Muscle of leg (tissue), 11 donors: ENCODE measurements around the gene PMEPA1. TPM values are rescaled to one million over a fixed set of nuclear protein-coding genes. Genes with fewer than 3 reads are reported as not detected.

ENCODE experiments used
- DNase-seq: peaks from one replicate; pipeline ENCODE4 v3.0.0; 2013
- H3K27ac ChIP-seq: one replicate; pipeline ENCODE4 v1.5.1; 2013; ENCODE audit warnings: mild to moderate bottlenecking, low read length, control low read depth
- H3K27me3 ChIP-seq: one replicate; pipeline ENCODE4 v1.6.1; 2013; ENCODE audit warnings: low read length; ENCODE audit not compliant: control insufficient read depth, insufficient read depth
- H3K36me3 ChIP-seq: one replicate; pipeline ENCODE4 v1.6.1; 2013; ENCODE audit warnings: low read length; ENCODE audit not compliant: control insufficient read depth, insufficient read depth
- H3K4me1 ChIP-seq: one replicate; pipeline ENCODE4 v1.6.1; 2013; ENCODE audit warnings: low read length; ENCODE audit not compliant: control insufficient read depth, insufficient read depth
- H3K4me3 ChIP-seq: one replicate; pipeline ENCODE4 v1.5.1; 2013; ENCODE audit warnings: low read length, control low read depth
- H3K9me3 ChIP-seq: replicated peaks from 2 replicates; pipeline ENCODE4 v1.6.1; 2013; ENCODE audit warnings: low read depth, low read length; ENCODE audit not compliant: control insufficient read depth
- WGBS: methylation state at CpG from one replicate; pipeline ENCODE4 v1.1.5; 2013; ENCODE audit warnings: missing lambda C conversion rate; ENCODE audit not compliant: insufficient coverage; 5-methylcytosine and 5-hydroxymethylcytosine counted together
- polyA plus RNA-seq, 8 donors: library from polyadenylated mRNA; unstranded; fragments of 120-200 nt; gene quantifications; one replicate each; pipeline versions ENCODE4 v1.2.1 to v1.2.3, GENCODE V29; 2013; ENCODE audit warnings: inconsistent platforms in 1 of 8, low replicate concordance in 1 of 8; ENCODE audit not compliant: insufficient read length in 8 of 8, insufficient read depth in 1 of 8
- total RNA-seq: library from RNA; stranded (reverse); fragments of 120-200 nt; gene quantifications from one replicate; pipeline ENCODE4 v1.2.4, GENCODE V29; 2013

PMEPA1 gene
- total and polyA plus RNA-seq, 9 donors, result 8.2 to 29.4 (median 23.3) TPM

- WGBS, result 64% methylated on average over 6 of the region's 14 CpGs
- no peak for DNase-seq
- Histone ChIP-seq H3K27me3 (peaks cover 7% of the 10 kb centered on the region), H3K9me3 (no peaks in the 10 kb centered on the region), H3K27ac (no peak overlapping the region), H3K4me1 (peaks cover 13% of the 10 kb centered on the region), H3K36me3 (no peaks in the 10 kb centered on the region), H3K4me3 (no peak overlapping the region)
Measured at GRCh38 chr20:57618091-57618763, 91.6 kb downstream of the PMEPA1 start.

GRCh38 chr20:57617079-57617795 lies 92.6 kb downstream of the PMEPA1 start:
- Histone ChIP-seq H3K4me3 (no peak overlapping the region), H3K36me3 (no peaks in the 10 kb centered on the region), H3K27ac (no peak overlapping the region), H3K27me3 (peaks cover 7% of the 10 kb centered on the region), H3K4me1 (peaks cover 13% of the 10 kb centered on the region), H3K9me3 (no peaks in the 10 kb centered on the region)
- WGBS, result 89% methylated on average over 5 of the region's 6 CpGs
- DNase-seq, result no peak

- no peak for DNase-seq
- 88% methylated on average over 15 of the region's 20 CpGs for WGBS
- Histone ChIP-seq H3K27me3 (peaks cover 7% of the 10 kb centered on the region), H3K9me3 (no peaks in the 10 kb centered on the region), H3K4me3 (no peak overlapping the region), H3K4me1 (peaks cover 13% of the 10 kb centered on the region), H3K36me3 (no peaks in the 10 kb centered on the region), H3K27ac (no peak overlapping the region)
Measured at GRCh38 chr20:57616143-57616951, 93.5 kb downstream of the PMEPA1 start.

- Histone ChIP-seq H3K27ac (no peak overlapping the region), H3K27me3 (peaks cover 7% of the 10 kb centered on the region), H3K9me3 (no peaks in the 10 kb centered on the region), H3K4me1 (peaks cover 11% of the 10 kb centered on the region), H3K4me3 (no peak overlapping the region), H3K36me3 (no peaks in the 10 kb centered on the region)
- no peak for DNase-seq
- WGBS, result 93% methylated on average over 2 of the region's 8 CpGs
Measured at GRCh38 chr20:57615445-57615811, 94.4 kb downstream of the PMEPA1 start.

- no peak overlapping the region for H3K27ac ChIP-seq
- H3K4me1 ChIP-seq, result peaks cover 5% of the 10 kb centered on the region
- H3K4me3 ChIP-seq, result no peak overlapping the region
- no peak for DNase-seq
- H3K36me3 ChIP-seq, result no peaks in the 10 kb centered on the region
- H3K27me3 ChIP-seq, result peaks cover 10% of the 10 kb centered on the region
- WGBS, result 88% methylated on average over 13 of the region's 16 CpGs
- H3K9me3 ChIP-seq, result no peaks in the 10 kb centered on the region
Measured at GRCh38 chr20:57614490-57615444, 95.0 kb downstream of the PMEPA1 start.

- WGBS, result 74% methylated on average over 11 of the region's 12 CpGs
- Histone ChIP-seq H3K27me3 (peaks cover 11% of the 10 kb centered on the region), H3K36me3 (no peaks in the 10 kb centered on the region), H3K9me3 (no peaks in the 10 kb centered on the region), H3K4me1 (no peaks in the 10 kb centered on the region), H3K4me3 (no peak overlapping the region), H3K27ac (no peak overlapping the region)
- DNase-seq, result no peak
Measured at GRCh38 chr20:57613481-57613921, 96.3 kb downstream of the PMEPA1 start.

- 100% methylated on average over 1 of the region's 7 CpGs for WGBS
- H3K27me3 ChIP-seq, result peaks cover 11% of the 10 kb centered on the region
Measured at GRCh38 chr20:57612916-57613315, 96.9 kb downstream of the PMEPA1 start.

GRCh38 chr20:57612436-57612835 lies 97.4 kb downstream of the PMEPA1 start:
- Histone ChIP-seq H3K27ac (no peak overlapping the region), H3K27me3 (peaks cover 10% of the 10 kb centered on the region), H3K4me1 (no peaks in the 10 kb centered on the region), H3K9me3 (no peaks in the 10 kb centered on the region), H3K36me3 (no peaks in the 10 kb centered on the region), H3K4me3 (no peak overlapping the region)
- DNase-seq, result no peak
- WGBS, result 88% methylated on average over 2 of the region's 7 CpGs

More at GRCh38 chr20:57612916-57613315, 96.9 kb downstream of the PMEPA1 start:
- H3K4me3 ChIP-seq, result no peak overlapping the region
- no peaks in the 10 kb centered on the region for H3K4me1 ChIP-seq
- no peak for DNase-seq
- no peak overlapping the region for H3K27ac ChIP-seq
- no peaks in the 10 kb centered on the region for H3K9me3 ChIP-seq
- no peaks in the 10 kb centered on the region for H3K36me3 ChIP-seq

- 76% methylated on average over 10 of the region's 18 CpGs for WGBS
- Histone ChIP-seq H3K27ac (no peak overlapping the region), H3K9me3 (no peaks in the 10 kb centered on the region), H3K36me3 (no peaks in the 10 kb centered on the region), H3K27me3 (peaks cover 9% of the 10 kb centered on the region), H3K4me3 (no peak overlapping the region), H3K4me1 (no peaks in the 10 kb centered on the region)
- DNase-seq, result no peak
Measured at GRCh38 chr20:57611586-57612311, 98.1 kb downstream of the PMEPA1 start.
